CD4-positive, alpha-beta T cell treated with Interferon gamma for 1 hour (primary cell): ENCODE measurements around the gene PIWIL4.

Source experiments
- DNase-seq: peaks from one replicate; pipeline ENCODE4 v3.0.0-alpha.2; 2020

Gene PIWIL4

DNA sequence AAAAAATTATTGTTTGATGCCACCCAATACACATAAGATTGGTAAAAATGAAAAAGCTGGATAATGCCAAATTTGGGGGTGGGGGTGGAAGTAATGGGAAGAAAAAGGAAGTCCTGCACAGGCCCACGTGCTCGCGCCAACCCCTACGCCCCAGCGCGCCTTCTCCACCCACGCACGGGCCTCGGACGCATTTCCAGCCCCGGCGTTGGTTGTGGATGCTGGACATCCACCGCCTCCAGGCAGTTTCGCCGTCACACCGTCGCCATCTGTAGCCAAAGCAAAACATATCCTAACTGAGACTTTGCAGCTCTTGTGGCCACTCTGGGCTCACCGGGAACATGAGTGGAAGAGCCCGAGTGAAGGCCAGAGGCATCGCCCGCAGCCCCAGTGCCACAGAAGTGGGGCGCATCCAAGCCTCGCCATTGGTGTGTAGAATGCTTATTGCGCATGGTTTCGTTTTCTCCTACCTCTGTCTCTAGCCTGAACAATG, at the start of gene PIWIL4:
TSS of gene PIWIL4 (plus strand) at position 188 of the 490 bp plus-strand sequence. CDS start at position 339, 151 bp downstream.
- no peak for DNase-seq

DNA sequence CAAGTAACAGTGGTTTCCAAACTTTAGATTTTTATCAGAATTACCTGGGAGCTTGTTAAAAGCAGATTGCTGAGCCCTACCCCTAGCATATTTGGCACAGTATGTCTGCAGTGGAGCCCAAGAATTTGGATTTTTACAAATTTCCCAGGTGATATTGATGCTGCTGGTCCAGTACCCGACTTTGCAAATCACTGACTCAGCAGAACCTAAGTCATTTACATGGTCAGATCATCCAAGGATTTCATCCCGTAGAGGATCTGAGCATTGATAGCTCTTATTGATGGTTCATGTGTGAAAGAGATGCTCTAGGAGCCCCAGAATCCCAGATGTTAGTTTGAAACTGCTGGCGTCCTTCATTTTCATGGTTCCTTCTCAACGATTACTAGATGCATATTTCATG, 48.9 kb upstream of the PIWIL4 start:
- DNase-seq: no peak

GRCh38 chr11:94519478-94520084, 47.6 kb upstream of the PIWIL4 start:
- DNase-seq: no peak

GRCh38 chr11:94521684-94522083, 45.5 kb upstream of the PIWIL4 start:
- DNase-seq: no peak

GRCh38 chr11:94524341-94524740, 42.8 kb upstream of the PIWIL4 start:
- DNase-seq: no peak

GRCh38 chr11:94525546-94526324, 41.4 kb upstream of the PIWIL4 start:
- peak; percentile 7 for DNase-seq

- no peak for DNase-seq
Observed at GRCh38 chr11:94526645-94527438, 40.3 kb upstream of the PIWIL4 start.

DNA sequence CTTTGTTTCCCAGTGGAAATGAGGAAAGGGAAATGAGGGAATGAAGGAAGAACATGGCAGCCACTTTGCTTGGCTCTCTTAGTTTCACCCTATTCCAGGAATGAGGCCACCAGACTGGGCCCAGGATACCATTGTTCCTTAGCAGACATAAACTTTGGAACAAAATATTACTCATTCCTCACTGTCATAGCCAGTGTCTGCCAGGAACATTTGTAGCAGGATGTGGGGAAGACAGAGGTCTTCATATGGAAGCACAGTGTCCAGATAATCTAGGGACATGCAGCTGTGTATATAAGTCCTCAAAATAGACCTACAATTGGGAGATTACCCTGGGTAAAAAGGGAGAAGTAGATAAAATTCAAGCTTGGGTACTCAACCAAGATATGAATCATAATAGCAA, 38.6 kb upstream of the PIWIL4 start:
- no peak for DNase-seq

DNA sequence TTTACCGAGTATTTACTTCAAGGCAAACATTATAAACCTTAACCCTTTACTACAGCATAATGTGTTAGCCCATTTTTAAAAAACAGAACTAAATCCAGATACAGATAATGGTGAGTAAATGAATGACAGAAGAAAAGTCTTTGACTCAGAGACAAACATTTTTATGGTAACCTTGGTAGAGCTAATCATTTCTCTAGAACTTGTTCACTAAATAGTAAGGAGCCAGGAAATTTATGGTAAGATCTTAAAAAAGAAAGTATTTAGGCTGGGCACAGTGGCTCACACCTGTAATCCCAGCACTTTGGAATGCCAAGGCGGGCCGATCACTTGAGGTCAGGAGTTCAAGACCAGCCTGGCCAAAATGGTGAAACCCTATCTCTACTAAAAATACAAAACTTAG, 35.0 kb upstream of the PIWIL4 start:
- DNase-seq: no peak

- no peak for DNase-seq
Observed at GRCh38 chr11:94533206-94533605, 34.0 kb upstream of the PIWIL4 start.

GRCh38 chr11:94533696-94534630, 33.2 kb upstream of the PIWIL4 start:
- DNase-seq: no peak

- no peak for DNase-seq
Observed at GRCh38 chr11:94536386-94536785, 30.8 kb upstream of the PIWIL4 start.

DNA sequence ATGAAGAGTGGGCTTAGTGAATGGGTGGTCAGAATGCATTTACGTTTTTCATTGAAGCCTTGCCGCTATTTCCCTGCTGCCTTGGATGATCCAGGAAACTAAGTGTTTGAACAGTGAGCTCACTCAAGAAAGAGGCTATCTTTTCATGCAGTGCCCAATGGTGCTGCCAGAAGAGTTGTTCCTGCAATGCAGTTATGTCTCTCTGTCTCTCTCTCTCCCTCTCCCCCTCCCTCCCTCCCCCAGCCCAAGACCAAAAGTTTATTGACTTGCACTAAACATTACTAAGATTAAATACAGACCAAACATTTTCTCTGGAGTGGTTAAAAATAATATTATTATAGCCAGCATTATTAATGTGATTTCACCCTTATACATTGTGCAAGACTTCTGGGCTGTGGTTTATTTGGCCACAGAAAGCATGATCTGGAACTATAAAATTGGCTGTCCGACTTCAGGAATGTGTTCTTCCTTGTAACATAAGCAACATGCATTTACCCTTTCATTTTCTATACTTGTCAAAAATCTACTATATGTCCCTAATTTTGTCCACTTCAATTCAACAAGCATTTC, 30.1 kb upstream of the PIWIL4 start:
- DNase-seq: no peak

DNA sequence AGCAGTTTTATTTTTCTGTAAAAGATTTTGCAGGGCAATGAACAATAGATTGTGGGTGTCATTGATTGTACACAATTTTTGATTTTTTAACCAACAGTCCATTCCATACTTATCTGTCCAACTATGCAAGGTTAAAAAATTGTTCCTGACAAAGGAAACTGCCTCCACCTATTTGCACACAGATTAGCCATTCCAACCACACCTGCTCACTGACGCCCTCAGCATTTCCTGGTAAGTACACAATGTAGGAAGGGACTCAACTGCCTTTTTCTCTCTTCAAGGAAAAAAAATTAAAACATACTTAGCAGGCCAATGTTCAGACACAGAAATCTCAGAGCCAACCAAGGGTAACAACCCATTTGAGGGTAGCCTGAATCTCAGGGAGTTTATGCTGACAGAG, 27.7 kb upstream of the PIWIL4 start:
- no peak for DNase-seq

DNA sequence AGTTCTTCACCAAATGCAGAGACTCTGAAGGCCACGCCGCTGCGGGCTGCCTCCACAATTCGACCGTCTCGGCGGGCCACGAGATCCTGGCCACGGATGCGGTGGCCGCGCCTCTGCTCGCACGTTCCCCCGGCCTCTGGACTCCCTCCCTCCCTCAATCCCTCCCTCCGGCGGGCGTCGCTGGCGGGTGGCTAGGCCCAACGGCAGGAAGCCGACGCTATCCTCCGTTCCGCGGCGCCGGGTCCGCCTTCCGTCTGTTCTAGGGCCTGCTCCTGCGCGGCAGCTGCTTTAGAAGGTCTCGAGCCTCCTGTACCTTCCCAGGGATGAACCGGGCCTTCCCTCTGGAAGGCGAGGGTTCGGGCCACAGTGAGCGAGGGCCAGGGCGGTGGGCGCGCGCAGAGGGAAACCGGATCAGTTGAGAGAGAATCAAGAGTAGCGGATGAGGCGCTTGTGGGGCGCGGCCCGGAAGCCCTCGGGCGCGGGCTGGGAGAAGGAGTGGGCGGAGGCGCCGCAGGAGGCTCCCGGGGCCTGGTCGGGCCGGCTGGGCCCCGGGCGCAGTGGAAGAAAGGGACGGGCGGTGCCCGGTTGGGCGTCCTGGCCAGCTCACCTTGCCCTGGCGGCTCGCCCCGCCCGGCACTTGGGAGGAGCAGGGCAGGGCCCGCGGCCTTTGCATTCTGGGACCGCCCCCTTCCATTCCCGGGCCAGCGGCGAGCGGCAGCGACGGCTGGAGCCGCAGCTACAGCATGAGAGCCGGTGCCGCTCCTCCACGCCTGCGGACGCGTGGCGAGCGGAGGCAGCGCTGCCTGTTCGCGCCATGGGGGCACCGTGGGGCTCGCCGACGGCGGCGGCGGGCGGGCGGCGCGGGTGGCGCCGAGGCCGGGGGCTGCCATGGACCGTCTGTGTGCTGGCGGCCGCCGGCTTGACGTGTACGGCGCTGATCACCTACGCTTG, 23.2 kb upstream of the PIWIL4 start, which contains the start of gene FUT4:
TSS of gene FUT4 (plus strand) at position 227 of the 951 bp plus-strand sequence. CDS start at position 440, 213 bp downstream.
- peak; percentile 66 for DNase-seq

GRCh38 chr11:94544646-94545263, 22.4 kb upstream of the PIWIL4 start:
- peak; percentile 6 for DNase-seq

DNA sequence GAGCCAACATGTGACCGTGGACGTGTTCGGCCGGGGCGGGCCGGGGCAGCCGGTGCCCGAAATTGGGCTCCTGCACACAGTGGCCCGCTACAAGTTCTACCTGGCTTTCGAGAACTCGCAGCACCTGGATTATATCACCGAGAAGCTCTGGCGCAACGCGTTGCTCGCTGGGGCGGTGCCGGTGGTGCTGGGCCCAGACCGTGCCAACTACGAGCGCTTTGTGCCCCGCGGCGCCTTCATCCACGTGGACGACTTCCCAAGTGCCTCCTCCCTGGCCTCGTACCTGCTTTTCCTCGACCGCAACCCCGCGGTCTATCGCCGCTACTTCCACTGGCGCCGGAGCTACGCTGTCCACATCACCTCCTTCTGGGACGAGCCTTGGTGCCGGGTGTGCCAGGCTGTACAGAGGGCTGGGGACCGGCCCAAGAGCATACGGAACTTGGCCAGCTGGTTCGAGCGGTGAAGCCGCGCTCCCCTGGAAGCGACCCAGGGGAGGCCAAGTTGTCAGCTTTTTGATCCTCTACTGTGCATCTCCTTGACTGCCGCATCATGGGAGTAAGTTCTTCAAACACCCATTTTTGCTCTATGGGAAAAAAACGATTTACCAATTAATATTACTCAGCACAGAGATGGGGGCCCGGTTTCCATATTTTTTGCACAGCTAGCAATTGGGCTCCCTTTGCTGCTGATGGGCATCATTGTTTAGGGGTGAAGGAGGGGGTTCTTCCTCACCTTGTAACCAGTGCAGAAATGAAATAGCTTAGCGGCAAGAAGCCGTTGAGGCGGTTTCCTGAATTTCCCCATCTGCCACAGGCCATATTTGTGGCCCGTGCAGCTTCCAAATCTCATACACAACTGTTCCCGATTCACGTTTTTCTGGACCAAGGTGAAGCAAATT, 21.7 kb upstream of the PIWIL4 start:
- DNase-seq: no peak

DNA sequence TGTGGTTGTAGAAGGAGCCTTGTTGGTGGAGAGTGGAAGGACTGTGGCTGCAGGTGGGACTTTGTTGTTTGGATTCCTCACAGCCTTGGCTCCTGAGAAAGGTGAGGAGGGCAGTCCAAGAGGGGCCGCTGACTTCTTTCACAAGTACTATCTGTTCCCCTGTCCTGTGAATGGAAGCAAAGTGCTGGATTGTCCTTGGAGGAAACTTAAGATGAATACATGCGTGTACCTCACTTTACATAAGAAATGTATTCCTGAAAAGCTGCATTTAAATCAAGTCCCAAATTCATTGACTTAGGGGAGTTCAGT, 21.1 kb upstream of the PIWIL4 start:
- DNase-seq: no peak

- DNase-seq: no peak
Observed at GRCh38 chr11:94546886-94547285, 20.3 kb upstream of the PIWIL4 start.
